ENCODE measurements around the gene DCLK2.

Gene DCLK2

DNA sequence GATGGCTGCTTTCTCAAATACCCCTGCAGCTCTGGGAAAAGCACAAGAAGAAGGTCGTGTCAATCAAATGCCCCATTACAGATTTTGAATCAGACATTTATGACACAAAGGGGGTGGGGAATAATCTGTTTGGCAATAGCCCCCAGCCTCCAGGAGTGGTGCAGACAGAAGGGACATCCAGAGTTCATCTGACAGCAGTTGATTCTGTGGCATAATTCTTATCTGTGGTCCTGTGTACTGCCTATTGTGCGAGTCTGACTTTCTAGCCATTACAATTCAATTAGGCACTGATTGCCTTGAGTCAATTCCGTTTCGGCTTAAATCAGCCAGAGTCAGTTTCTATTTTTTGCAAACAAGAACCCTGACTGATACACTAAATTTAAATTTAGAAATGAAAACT, 28.6 kb upstream of the DCLK2 start:
- no peak overlapping the region for H3K9ac ChIP-seq (ENCODE audit: low read length)
- no peaks in the 10 kb centered on the region for H3K36me3 ChIP-seq (ENCODE audit: insufficient read depth, low read length)
- no peaks in the 10 kb centered on the region for H3K4me1 ChIP-seq (ENCODE audit: insufficient read depth, low read length)
- H3K27me3 ChIP-seq (ENCODE audit: control insufficient read depth in 1 of 2, insufficient read depth in 2 of 2, low read length in 2 of 2) = no peaks in the 10 kb centered on the region
- H3K4me3 ChIP-seq (ENCODE audit: low read depth in 1 of 2, low read length in 2 of 2) = no peak overlapping the region
- H3K9me3 ChIP-seq (ENCODE audit: low read length) = no peaks in the 10 kb centered on the region
- no peak overlapping the region for H3K27ac ChIP-seq (ENCODE audit: low read depth, low read length)

DNA sequence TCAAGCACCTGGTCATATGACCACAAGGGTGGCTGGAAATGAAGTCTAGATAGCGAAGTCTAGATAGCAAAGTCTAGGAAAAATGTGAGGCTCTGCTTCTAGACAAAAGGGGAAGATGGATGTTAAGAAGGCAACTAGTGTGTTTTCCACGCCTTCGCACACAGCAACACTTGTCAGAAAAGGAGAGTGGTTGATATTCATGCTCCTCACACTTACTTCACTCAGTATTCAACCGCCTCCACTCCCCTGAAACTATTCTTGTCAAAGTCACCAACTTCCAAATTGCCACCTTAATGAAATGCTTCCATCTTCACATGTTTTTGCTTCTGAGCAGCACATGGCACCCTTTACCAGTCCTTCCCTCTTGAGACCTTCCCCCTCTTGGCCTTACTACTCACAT, 27.7 kb upstream of the DCLK2 start:
- Histone ChIP-seq H3K36me3 (ENCODE audit: insufficient read depth, low read length) (no peaks in the 10 kb centered on the region), H3K9me3 (ENCODE audit: low read length) (no peaks in the 10 kb centered on the region), H3K4me3 (ENCODE audit: low read depth in 1 of 2, low read length in 2 of 2) (no peak overlapping the region), H3K27ac (ENCODE audit: low read depth, low read length) (no peak overlapping the region), H3K27me3 (ENCODE audit: control insufficient read depth in 1 of 2, insufficient read depth in 2 of 2, low read length in 2 of 2) (no peaks in the 10 kb centered on the region), H3K4me1 (ENCODE audit: insufficient read depth, low read length) (no peaks in the 10 kb centered on the region), H3K9ac (ENCODE audit: low read length) (no peak overlapping the region)

DNA sequence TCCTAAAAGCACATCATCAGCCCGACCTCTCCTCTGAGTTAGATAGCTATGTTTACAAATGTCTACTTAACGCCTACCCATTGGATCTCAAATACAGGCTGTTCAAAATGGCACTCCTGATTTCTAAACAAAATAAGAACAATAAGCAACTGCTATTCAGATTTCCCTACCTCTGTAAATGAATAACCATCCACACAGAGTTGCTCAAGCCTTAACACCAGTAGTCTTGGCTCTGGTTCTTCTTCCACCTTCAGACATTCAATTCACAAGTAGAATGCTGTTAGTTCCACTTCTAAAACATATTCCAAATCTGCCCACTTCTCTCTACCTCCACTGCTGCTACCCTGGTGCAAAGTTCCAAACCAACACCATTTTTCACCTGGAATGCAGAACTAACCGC, 27.1 kb upstream of the DCLK2 start:
- H3K27ac ChIP-seq (ENCODE audit: low read depth, low read length) = no peak overlapping the region
- H3K4me1 ChIP-seq (ENCODE audit: insufficient read depth, low read length) = no peaks in the 10 kb centered on the region
- H3K27me3 ChIP-seq (ENCODE audit: control insufficient read depth in 1 of 2, insufficient read depth in 2 of 2, low read length in 2 of 2) = no peaks in the 10 kb centered on the region
- no peaks in the 10 kb centered on the region for H3K9me3 ChIP-seq (ENCODE audit: low read length)
- no peak overlapping the region for H3K4me3 ChIP-seq (ENCODE audit: low read depth in 1 of 2, low read length in 2 of 2)
- no peaks in the 10 kb centered on the region for H3K36me3 ChIP-seq (ENCODE audit: insufficient read depth, low read length)
- no peak overlapping the region for H3K9ac ChIP-seq (ENCODE audit: low read length)

DNA sequence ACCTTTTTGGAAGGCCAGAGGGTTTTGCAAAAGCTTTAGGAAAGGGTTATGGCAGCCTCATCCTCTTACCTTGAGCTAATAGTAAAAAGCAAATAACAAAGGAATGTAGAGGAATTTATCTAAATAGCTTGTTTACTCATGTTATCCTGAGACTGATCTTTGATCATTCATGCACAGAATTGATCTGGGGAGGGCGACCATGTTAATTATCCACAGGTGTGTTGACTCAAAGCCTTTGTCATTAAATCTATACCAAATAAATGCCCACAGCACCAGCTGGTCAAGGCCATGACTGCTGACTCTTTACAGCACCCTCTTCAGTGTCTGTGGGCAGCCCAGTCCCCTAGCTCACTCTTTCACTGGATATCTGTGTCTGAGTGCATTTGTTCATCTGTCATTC, 22.8 kb upstream of the DCLK2 start:
- Histone ChIP-seq H3K36me3 (ENCODE audit: insufficient read depth, low read length) (no peaks in the 10 kb centered on the region), H3K9me3 (ENCODE audit: low read length) (no peaks in the 10 kb centered on the region), H3K4me1 (ENCODE audit: insufficient read depth, low read length) (no peaks in the 10 kb centered on the region), H3K4me3 (ENCODE audit: low read depth in 1 of 2, low read length in 2 of 2) (no peak overlapping the region), H3K27me3 (ENCODE audit: control insufficient read depth in 1 of 2, insufficient read depth in 2 of 2, low read length in 2 of 2) (no peaks in the 10 kb centered on the region), H3K9ac (ENCODE audit: low read length) (no peak overlapping the region), H3K27ac (ENCODE audit: low read depth, low read length) (no peak overlapping the region)

DNA sequence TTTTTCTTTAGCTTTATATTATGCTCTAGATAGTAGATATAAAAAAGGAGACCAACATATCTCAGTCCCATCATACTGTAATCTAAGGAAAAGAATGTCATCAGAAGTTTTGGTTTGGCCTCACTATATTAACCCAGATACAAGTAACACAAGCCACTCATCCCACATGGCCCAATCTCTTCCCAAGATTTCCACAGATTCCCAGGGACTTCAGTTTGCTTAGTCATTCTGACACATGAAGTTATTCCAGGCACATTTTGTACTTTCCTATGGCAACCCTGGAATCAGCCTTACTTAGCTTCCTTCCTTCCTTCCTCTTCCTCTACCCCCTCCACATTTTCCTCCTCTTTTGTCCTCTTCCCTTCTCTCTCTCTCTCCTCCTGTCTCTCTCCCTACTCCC, 21.7 kb upstream of the DCLK2 start:
- Histone ChIP-seq H3K27ac (ENCODE audit: low read depth, low read length) (no peak overlapping the region), H3K9ac (ENCODE audit: low read length) (no peak overlapping the region), H3K9me3 (ENCODE audit: low read length) (no peaks in the 10 kb centered on the region), H3K4me3 (ENCODE audit: low read depth in 1 of 2, low read length in 2 of 2) (no peak overlapping the region), H3K4me1 (ENCODE audit: insufficient read depth, low read length) (no peaks in the 10 kb centered on the region), H3K27me3 (ENCODE audit: control insufficient read depth in 1 of 2, insufficient read depth in 2 of 2, low read length in 2 of 2) (no peaks in the 10 kb centered on the region), H3K36me3 (ENCODE audit: insufficient read depth, low read length) (no peaks in the 10 kb centered on the region)

DNA sequence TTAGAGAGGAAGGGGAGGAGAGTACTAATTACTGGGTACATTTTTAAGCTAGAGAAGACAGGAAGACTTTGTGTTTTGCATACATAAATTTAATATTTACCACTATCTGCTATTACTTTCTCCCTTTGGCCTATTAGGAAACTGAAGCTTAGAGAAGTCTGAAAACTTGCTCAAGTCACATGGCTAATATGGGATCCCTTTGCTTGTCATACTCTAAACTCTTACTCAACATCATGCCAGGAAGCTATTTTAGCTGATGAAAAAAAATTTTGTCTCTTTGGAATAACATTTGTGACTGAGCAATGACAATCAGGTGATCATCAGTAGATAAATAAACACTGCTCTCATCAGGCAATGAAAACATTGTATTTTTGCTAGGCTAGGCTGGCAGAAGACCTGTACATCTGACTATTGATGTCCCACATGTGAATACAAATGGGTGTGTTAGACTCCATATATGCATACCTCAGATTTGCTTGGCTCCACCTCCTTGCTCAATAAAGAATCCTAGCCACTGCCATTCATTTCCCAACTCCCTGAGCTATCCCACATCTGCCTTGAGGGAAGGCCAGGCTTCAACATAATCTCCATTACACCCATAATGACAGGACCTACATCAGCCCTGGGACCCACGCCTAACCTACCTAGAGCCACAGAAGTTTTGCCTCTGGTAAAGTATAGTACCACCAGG, 17.0 kb upstream of the DCLK2 start:
- H3K4me3 ChIP-seq (ENCODE audit: low read depth in 1 of 2, low read length in 2 of 2) = no peak overlapping the region
- H3K27ac ChIP-seq (ENCODE audit: low read depth, low read length) = no peak overlapping the region
- no peaks in the 10 kb centered on the region for H3K9me3 ChIP-seq (ENCODE audit: low read length)
- H3K9ac ChIP-seq (ENCODE audit: low read length) = no peak overlapping the region
- no peaks in the 10 kb centered on the region for H3K4me1 ChIP-seq (ENCODE audit: insufficient read depth, low read length)
- no peaks in the 10 kb centered on the region for H3K27me3 ChIP-seq (ENCODE audit: control insufficient read depth in 1 of 2, insufficient read depth in 2 of 2, low read length in 2 of 2)
- H3K36me3 ChIP-seq (ENCODE audit: insufficient read depth, low read length) = no peaks in the 10 kb centered on the region

DNA sequence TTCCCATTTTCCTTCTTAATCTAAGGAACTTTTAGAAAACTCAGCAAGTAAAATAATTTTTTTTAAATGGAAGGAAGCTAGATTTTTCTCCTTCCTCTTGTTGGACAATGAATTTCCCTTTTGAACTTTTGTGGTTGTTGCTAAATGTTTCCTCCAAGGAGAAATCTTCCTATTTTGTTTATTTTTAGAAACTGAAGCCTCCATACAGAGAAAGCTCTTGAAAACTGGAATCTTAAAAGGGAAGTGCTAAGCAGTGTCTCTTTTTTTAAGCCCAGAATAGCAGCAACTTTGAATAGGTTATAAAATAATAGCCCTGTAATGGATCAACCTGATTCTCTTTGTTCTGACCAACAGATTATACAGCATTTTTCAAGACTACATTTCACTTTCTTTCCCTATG, 15.1 kb upstream of the DCLK2 start:
- Histone ChIP-seq H3K4me1 (ENCODE audit: insufficient read depth, low read length) (no peaks in the 10 kb centered on the region), H3K27ac (ENCODE audit: low read depth, low read length) (no peak overlapping the region), H3K27me3 (ENCODE audit: control insufficient read depth in 1 of 2, insufficient read depth in 2 of 2, low read length in 2 of 2) (no peaks in the 10 kb centered on the region), H3K9ac (ENCODE audit: low read length) (no peak overlapping the region), H3K9me3 (ENCODE audit: low read length) (no peaks in the 10 kb centered on the region), H3K4me3 (ENCODE audit: low read depth in 1 of 2, low read length in 2 of 2) (no peak overlapping the region), H3K36me3 (ENCODE audit: insufficient read depth, low read length) (no peaks in the 10 kb centered on the region)

DNA sequence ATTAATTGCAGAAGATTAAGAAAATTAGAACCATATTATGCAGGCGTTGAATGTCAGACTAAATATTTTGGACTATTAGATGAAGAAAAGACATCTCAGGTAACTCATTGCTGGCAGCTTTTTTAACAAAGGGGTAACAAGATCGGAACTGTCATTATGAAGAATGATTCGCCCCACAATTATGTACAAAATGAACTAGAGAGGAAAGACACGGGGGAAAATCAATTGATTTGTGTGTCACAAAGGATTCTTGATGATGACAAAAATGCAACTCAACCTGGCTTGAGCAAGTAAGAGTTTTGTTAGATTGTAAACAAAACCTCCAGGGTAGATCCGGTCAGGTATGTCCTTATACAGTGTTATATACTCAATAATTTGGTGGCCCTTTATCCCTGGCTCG, 12.5 kb upstream of the DCLK2 start:
- H3K36me3 ChIP-seq (ENCODE audit: insufficient read depth, low read length) = no peaks in the 10 kb centered on the region
- no peak overlapping the region for H3K27ac ChIP-seq (ENCODE audit: low read depth, low read length)
- H3K4me3 ChIP-seq (ENCODE audit: low read depth in 1 of 2, low read length in 2 of 2) = no peak overlapping the region

DNA sequence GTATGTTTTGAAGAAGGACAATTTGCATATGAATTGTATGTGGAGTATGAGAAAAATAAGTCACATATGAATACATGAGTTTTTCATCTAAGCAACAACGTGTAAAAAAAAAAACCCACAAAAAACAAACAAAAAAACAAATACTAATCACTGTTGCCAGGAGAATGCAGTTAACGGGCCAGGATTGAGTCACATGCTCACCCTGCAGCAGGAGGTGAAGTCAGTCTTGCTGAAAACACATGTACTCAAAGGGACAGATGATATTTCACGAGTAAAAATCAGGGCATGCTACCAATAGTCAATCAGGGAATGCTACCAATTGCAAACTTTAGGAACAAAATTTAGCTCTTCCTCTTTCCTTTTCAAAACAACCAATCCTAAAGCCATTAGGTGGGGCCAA, 10.4 kb upstream of the DCLK2 start:
- H3K4me1 ChIP-seq (ENCODE audit: insufficient read depth, low read length) = peaks cover 3% of the 10 kb centered on the region
- no peak overlapping the region for H3K4me3 ChIP-seq (ENCODE audit: low read depth in 1 of 2, low read length in 2 of 2)
- no peaks in the 10 kb centered on the region for H3K36me3 ChIP-seq (ENCODE audit: insufficient read depth, low read length)
- H3K9me3 ChIP-seq (ENCODE audit: low read length) = no peaks in the 10 kb centered on the region
- no peak overlapping the region for H3K27ac ChIP-seq (ENCODE audit: low read depth, low read length)
- no peak overlapping the region for H3K9ac ChIP-seq (ENCODE audit: low read length)
- no peaks in the 10 kb centered on the region for H3K27me3 ChIP-seq (ENCODE audit: control insufficient read depth in 1 of 2, insufficient read depth in 2 of 2, low read length in 2 of 2)

More for the DNA sequence above, 12.5 kb upstream of the DCLK2 start:
- no peaks in the 10 kb centered on the region for H3K9me3 ChIP-seq (ENCODE audit: low read length)
- H3K9ac ChIP-seq (ENCODE audit: low read length) = no peak overlapping the region
- no peaks in the 10 kb centered on the region for H3K4me1 ChIP-seq (ENCODE audit: insufficient read depth, low read length)
- no peaks in the 10 kb centered on the region for H3K27me3 ChIP-seq (ENCODE audit: control insufficient read depth in 1 of 2, insufficient read depth in 2 of 2, low read length in 2 of 2)

DNA sequence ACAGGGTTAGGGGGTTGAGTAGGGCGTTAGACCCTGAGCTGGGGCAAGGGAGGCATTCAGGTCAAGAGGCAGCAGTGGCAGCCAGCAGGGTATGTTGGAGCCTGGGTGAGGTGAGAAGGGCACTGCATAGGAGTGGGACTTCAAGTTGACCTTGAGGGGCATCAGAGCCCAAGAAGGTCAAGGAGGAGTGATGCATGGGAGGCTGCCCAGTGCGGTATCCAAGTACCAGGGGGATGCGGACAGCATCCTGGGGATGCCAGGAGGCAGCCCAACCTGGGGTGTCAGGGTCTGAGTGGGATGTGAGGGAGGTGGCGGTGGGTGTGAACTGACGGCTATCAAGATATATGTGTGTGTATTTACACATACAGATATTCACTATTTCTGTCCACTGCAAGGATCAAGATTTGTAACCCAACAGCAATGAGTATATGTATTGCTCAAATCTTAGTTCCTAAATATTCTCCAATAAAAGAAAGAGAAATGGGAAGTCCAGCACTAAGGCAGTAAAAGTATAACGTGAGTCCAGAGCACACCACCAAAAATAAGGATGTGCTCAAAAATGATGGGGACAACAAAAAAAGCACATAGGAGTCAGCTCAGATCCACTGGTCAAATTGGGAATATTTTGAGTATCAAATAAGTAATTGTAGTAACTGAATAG, 9.8 kb upstream of the DCLK2 start:
- no peak overlapping the region for H3K27ac ChIP-seq (ENCODE audit: low read depth, low read length)
- H3K27me3 ChIP-seq (ENCODE audit: control insufficient read depth in 1 of 2, insufficient read depth in 2 of 2, low read length in 2 of 2) = no peaks in the 10 kb centered on the region
- no peak overlapping the region for H3K9ac ChIP-seq (ENCODE audit: low read length)
- no peaks in the 10 kb centered on the region for H3K36me3 ChIP-seq (ENCODE audit: insufficient read depth, low read length)
- no peak overlapping the region for H3K4me3 ChIP-seq (ENCODE audit: low read depth in 1 of 2, low read length in 2 of 2)
- no peaks in the 10 kb centered on the region for H3K9me3 ChIP-seq (ENCODE audit: low read length)
- H3K4me1 ChIP-seq (ENCODE audit: insufficient read depth, low read length) = peaks cover 9% of the 10 kb centered on the region

DNA sequence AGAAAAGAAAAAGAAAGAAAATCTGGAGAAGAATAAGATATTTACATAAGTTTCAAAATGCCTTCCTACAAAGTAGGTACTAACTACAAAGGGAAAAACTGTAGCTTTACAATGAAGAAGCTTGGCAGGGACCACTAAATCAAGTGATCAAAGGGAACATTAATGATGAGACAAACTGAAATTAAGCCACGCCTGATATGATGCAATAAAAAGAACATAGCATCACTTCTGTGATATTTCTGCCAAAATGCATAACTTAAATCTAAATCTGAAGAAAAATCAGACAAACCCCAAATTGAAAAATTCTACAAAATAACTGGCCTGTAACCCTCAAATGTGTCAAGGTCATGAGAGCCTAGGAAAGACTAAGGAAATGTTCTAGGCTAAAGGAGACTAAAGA, 8.9 kb upstream of the DCLK2 start:
- no peaks in the 10 kb centered on the region for H3K9me3 ChIP-seq (ENCODE audit: low read length)
- no peak overlapping the region for H3K9ac ChIP-seq (ENCODE audit: low read length)
- peaks cover 9% of the 10 kb centered on the region for H3K4me1 ChIP-seq (ENCODE audit: insufficient read depth, low read length)
- H3K36me3 ChIP-seq (ENCODE audit: insufficient read depth, low read length) = no peaks in the 10 kb centered on the region
- no peak overlapping the region for H3K27ac ChIP-seq (ENCODE audit: low read depth, low read length)
- no peak overlapping the region for H3K4me3 ChIP-seq (ENCODE audit: low read depth in 1 of 2, low read length in 2 of 2)
- no peaks in the 10 kb centered on the region for H3K27me3 ChIP-seq (ENCODE audit: control insufficient read depth in 1 of 2, insufficient read depth in 2 of 2, low read length in 2 of 2)
